IMR-90 (cell line): Measurements from ENCODE around the gene NPM1. TPM values are rescaled to one million over a fixed set of nuclear protein-coding genes. Genes with fewer than 3 reads are reported as not detected.

Experiments used
- ATAC-seq: fragments of 200-7000 bp; cut with Tn5 transposase; 2 replicates; pipeline ENCODE4 v1.9.1; 2020; ENCODE audit warnings: low read depth, mild to moderate bottlenecking, moderate library complexity
- BruUV-seq: library from RNA; stranded (reverse); fragments of 400-500 nt; replicated peaks from 2 replicates; lab custom pipeline; 2021; lab: Mats Ljungman, UMichigan
- CTCF ChIA-PET: fragments of 300-600 bp; formaldehyde crosslinking; extraction: SDS; loops from one replicate; lab custom pipeline; 2021; ENCODE audit warnings: antibody characterized with exemption; lab: Yijun Ruan, JAX
- POLR2A ChIA-PET: fragments of 300-600 bp; sonication (Branson Sonifier 250); formaldehyde crosslinking; loops from one replicate; lab custom pipeline; 2022; ENCODE audit warnings: antibody characterized with exemption; ENCODE audit not compliant: unreplicated experiment; lab: Charles Lee
- DNase-seq: peaks from one replicate; pipeline ENCODE4 v3.0.0; 2013
- H2AFZ ChIP-seq: replicated peaks from 2 replicates; pipeline ENCODE3; 2013; ENCODE audit warnings: low read length, mild to moderate bottlenecking; ENCODE audit not compliant: poor library complexity
- H2AK5ac ChIP-seq: 2 replicates; pipeline ENCODE4 v1.6.1; 2013; ENCODE audit warnings: low read depth, low read length, inconsistent platforms
- H2AK9ac ChIP-seq: replicated peaks from 2 replicates; pipeline ENCODE3; 2013; ENCODE audit warnings: mild to moderate bottlenecking, low read depth, low read length, moderate library complexity; ENCODE audit not compliant: poor library complexity
- H2BK120ac ChIP-seq: 2 replicates; pipeline ENCODE4 v1.6.1; 2013; ENCODE audit warnings: low read depth, low read length, inconsistent platforms
- H2BK15ac ChIP-seq: 3 replicates; pipeline ENCODE4 v1.6.1; 2013; ENCODE audit warnings: low read depth, low read length, inconsistent platforms
- H2BK20ac ChIP-seq: 2 replicates; pipeline ENCODE4 v1.6.1; 2013; ENCODE audit warnings: low read depth, mild to moderate bottlenecking, inconsistent platforms, low read length, moderate library complexity
- H2BK5ac ChIP-seq: 2 replicates; pipeline ENCODE4 v1.6.1; 2013; ENCODE audit warnings: mild to moderate bottlenecking, low read depth, low read length, inconsistent platforms; ENCODE audit not compliant: poor library complexity, severe bottlenecking
- H3K14ac ChIP-seq: replicated peaks from 2 replicates; pipeline ENCODE4 v1.6.1; 2013; ENCODE audit warnings: low read depth, low read length, inconsistent platforms
- H3K18ac ChIP-seq: 2 replicates; pipeline ENCODE4 v1.6.1; 2013; ENCODE audit warnings: low read depth, low read length, control low read depth
- H3K23ac ChIP-seq: 2 replicates; pipeline ENCODE4 v1.6.1; 2013; ENCODE audit warnings: low read depth, low read length, inconsistent platforms
- H3K27ac ChIP-seq: 2 replicates; pipeline ENCODE4 v1.5.1; 2013; ENCODE audit warnings: mild to moderate bottlenecking, control low read depth, low read length; ENCODE audit not compliant: insufficient read depth
- H3K27me3 ChIP-seq: 2 replicates; pipeline ENCODE4 v1.6.1; 2013; ENCODE audit warnings: low read length; ENCODE audit not compliant: control insufficient read depth, insufficient read depth
- H3K36me3 ChIP-seq: 2 replicates; pipeline ENCODE4 v1.6.1; 2013; ENCODE audit warnings: low read length, mixed read lengths; ENCODE audit not compliant: control insufficient read depth, insufficient read depth
- H3K4ac ChIP-seq: 2 replicates; pipeline ENCODE4 v1.6.1; 2013; ENCODE audit warnings: low read depth, low read length, inconsistent platforms
- H3K4me1 ChIP-seq: 2 replicates; pipeline ENCODE4 v1.6.1; 2013; ENCODE audit warnings: low read length, mixed read lengths; ENCODE audit not compliant: control insufficient read depth, insufficient read depth
- H3K4me2 ChIP-seq: 2 replicates; pipeline ENCODE4 v1.6.1; 2013; ENCODE audit warnings: low read depth, mild to moderate bottlenecking, control low read depth, low read length, moderate library complexity
- H3K4me3 ChIP-seq: 2 replicates; pipeline ENCODE4 v1.5.1; 2013; ENCODE audit warnings: low read depth, mild to moderate bottlenecking, control low read depth, low read length, moderate library complexity; ENCODE audit not compliant: insufficient read depth
- H3K56ac ChIP-seq: 2 replicates; pipeline ENCODE4 v1.6.1; 2013; ENCODE audit warnings: low read length, inconsistent platforms; ENCODE audit not compliant: insufficient read depth; ENCODE audit errors: extremely low read depth
- H3K79me1 ChIP-seq, 2 experiments: 2 replicates each; pipeline ENCODE4 v1.6.1; 2013; ENCODE audit warnings: low read length in 2 of 2, inconsistent platforms in 1 of 2, low read depth in 1 of 2
- H3K9ac ChIP-seq: 2 replicates; pipeline ENCODE4 v1.6.1; 2013; ENCODE audit warnings: low read depth, low read length, control low read depth
- H3K9me1 ChIP-seq: 2 replicates; pipeline ENCODE4 v1.6.1; 2013; ENCODE audit warnings: low read length, inconsistent platforms; ENCODE audit not compliant: insufficient read depth
- H3K9me3 ChIP-seq: 2 replicates; pipeline ENCODE4 v1.6.1; 2013; ENCODE audit warnings: low read length; ENCODE audit not compliant: control insufficient read depth, insufficient read depth
- H4K20me1 ChIP-seq: 2 replicates; pipeline ENCODE4 v1.6.1; 2013; ENCODE audit warnings: low read length, inconsistent platforms; ENCODE audit not compliant: insufficient read depth
- H4K5ac ChIP-seq: 2 replicates; pipeline ENCODE4 v1.6.1; 2013; ENCODE audit warnings: mild to moderate bottlenecking, low read depth, low read length, control low read depth
- H4K8ac ChIP-seq, 2 experiments: 2 replicates each; pipeline ENCODE4 v1.6.1; 2013; ENCODE audit warnings: low read depth in 2 of 2, low read length in 2 of 2, control low read depth in 1 of 2, inconsistent platforms in 1 of 2
- H4K91ac ChIP-seq: 2 replicates; pipeline ENCODE4 v1.6.1; 2013; ENCODE audit warnings: low read depth, low read length, inconsistent platforms; ENCODE audit not compliant: insufficient read depth
- BHLHE40 ChIP-seq: fragments of 150-350 bp; IDR thresholded peaks from 2 replicates; pipeline ENCODE4 v1.6.1; 2016; ENCODE audit warnings: mild to moderate bottlenecking, low read depth, low read length
- CEBPB ChIP-seq: IDR thresholded peaks from 2 replicates; pipeline ENCODE4 v1.6.1; 2012; ENCODE audit warnings: low read depth, low read length, improper control_type of control experiment
- CHD1 ChIP-seq: IDR thresholded peaks from 2 replicates; pipeline ENCODE4 v1.6.1; 2012; ENCODE audit warnings: low read depth, low read length, improper control_type of control experiment
- MAFK ChIP-seq: IDR thresholded peaks from 2 replicates; pipeline ENCODE4 v1.6.1; 2012; ENCODE audit warnings: low read depth, low read length, improper control_type of control experiment
- MAZ ChIP-seq: IDR thresholded peaks from 2 replicates; pipeline ENCODE4 v1.6.1; 2012; ENCODE audit warnings: low read depth, mild to moderate bottlenecking, low read length, improper control_type of control experiment, moderate library complexity, borderline replicate concordance
- MXI1 ChIP-seq: IDR thresholded peaks from 2 replicates; pipeline ENCODE4 v1.6.1; 2012; ENCODE audit warnings: low read depth, mild to moderate bottlenecking, low read length, moderate library complexity, borderline replicate concordance
- NFE2L2 ChIP-seq: fragments of 150-350 bp; IDR thresholded peaks from 2 replicates; pipeline ENCODE4 v1.6.1; 2016; ENCODE audit warnings: low read depth, mild to moderate bottlenecking, low read length
- POLR2A ChIP-seq: IDR thresholded peaks from 2 replicates; pipeline ENCODE4 v1.6.1; 2012; ENCODE audit warnings: mild to moderate bottlenecking, low read depth, low read length
- RAD21 ChIP-seq: IDR thresholded peaks from 2 replicates; pipeline ENCODE4 v1.6.1; 2012; ENCODE audit warnings: low read length, improper control_type of control experiment
- RCOR1 ChIP-seq: IDR thresholded peaks from 2 replicates; pipeline ENCODE4 v1.6.1; 2012; ENCODE audit warnings: mild to moderate bottlenecking, low read length, improper control_type of control experiment; ENCODE audit not compliant: insufficient replicate concordance
- RFX5 ChIP-seq: IDR thresholded peaks from 2 replicates; pipeline ENCODE4 v1.8.0; 2012; ENCODE audit warnings: low read depth, mild to moderate bottlenecking, low read length, moderate library complexity
- SMC3 ChIP-seq: fragments of 150-350 bp; IDR thresholded peaks from 2 replicates; pipeline ENCODE4 v1.6.1; 2016; ENCODE audit warnings: low read depth, mild to moderate bottlenecking, antibody characterized with exemption, low read length, moderate library complexity
- WGBS, 2 experiments: methylation state at CpG; one replicate each; pipeline versions ENCODE4 v1.1.5 to v1.1.7; 2013; ENCODE audit warnings: missing lambda C conversion rate in 2 of 2; ENCODE audit not compliant: insufficient read length in 1 of 2; ENCODE audit errors: extremely low coverage in 2 of 2; 5-methylcytosine and 5-hydroxymethylcytosine counted together
- dilution Hi-C: fragments of 300-500 bp; cut with HindIII; formaldehyde crosslinking; loops from one replicate; pipeline ENCODE4 v1.14.3; 2018; ENCODE audit warnings: low sequenced_read_pairs; ENCODE audit not compliant: unreplicated experiment
- in situ Hi-C: fragments of 300-500 bp; cut with MboI; formaldehyde crosslinking; loops from 3 replicates; pipeline ENCODE4 v1.14.3; 2019; ENCODE audit warnings: low sequenced_read_pairs, inconsistent platforms, mixed read lengths
- intact Hi-C: fragments of 100-400 bp; cut with micrococcal nuclease; formaldehyde crosslinking; loops from 2 replicates; pipeline ENCODE4 v1.10.0; 2022
- polyA plus RNA-seq, 3 experiments: library from polyadenylated mRNA; depleted of rRNA; stranded (reverse); fragments of >200 nt; gene quantifications; 2 replicates each; pipeline ENCODE4 v1.2.3, GENCODE V29; 2012; ENCODE audit warnings: low replicate concordance in 1 of 3
- total RNA-seq: library from RNA; depleted of rRNA; stranded (reverse); fragments of >200 nt; gene quantifications from 2 replicates; pipeline ENCODE4 v1.2.3, GENCODE V29; 2012
- TF ChIP-seq, protein P1 (sequence below): fragments of 150-350 bp; IDR thresholded peaks from 2 replicates; pipeline ENCODE4 v1.6.1; 2017; ENCODE audit warnings: mild to moderate bottlenecking, antibody characterized with exemption, low read length, low read depth
- TF ChIP-seq, protein P2 (sequence below): fragments of 150-350 bp; IDR thresholded peaks from 2 replicates; pipeline ENCODE4 v1.6.1; 2016; ENCODE audit warnings: low read depth, mild to moderate bottlenecking, low read length, moderate library complexity, borderline replicate concordance
- TF ChIP-seq, protein P3 (sequence below): conservative IDR thresholded peaks from 2 replicates; pipeline ENCODE4 v1.5.1; 2012; ENCODE audit warnings: mild to moderate bottlenecking, low read depth, low read length, improper control_type of control experiment

NPM1 gene
- total and polyA plus RNA-seq, 2 of the 4 experiments (the other 2 are of a cell fraction) = 856 to 929 TPM

DNA sequence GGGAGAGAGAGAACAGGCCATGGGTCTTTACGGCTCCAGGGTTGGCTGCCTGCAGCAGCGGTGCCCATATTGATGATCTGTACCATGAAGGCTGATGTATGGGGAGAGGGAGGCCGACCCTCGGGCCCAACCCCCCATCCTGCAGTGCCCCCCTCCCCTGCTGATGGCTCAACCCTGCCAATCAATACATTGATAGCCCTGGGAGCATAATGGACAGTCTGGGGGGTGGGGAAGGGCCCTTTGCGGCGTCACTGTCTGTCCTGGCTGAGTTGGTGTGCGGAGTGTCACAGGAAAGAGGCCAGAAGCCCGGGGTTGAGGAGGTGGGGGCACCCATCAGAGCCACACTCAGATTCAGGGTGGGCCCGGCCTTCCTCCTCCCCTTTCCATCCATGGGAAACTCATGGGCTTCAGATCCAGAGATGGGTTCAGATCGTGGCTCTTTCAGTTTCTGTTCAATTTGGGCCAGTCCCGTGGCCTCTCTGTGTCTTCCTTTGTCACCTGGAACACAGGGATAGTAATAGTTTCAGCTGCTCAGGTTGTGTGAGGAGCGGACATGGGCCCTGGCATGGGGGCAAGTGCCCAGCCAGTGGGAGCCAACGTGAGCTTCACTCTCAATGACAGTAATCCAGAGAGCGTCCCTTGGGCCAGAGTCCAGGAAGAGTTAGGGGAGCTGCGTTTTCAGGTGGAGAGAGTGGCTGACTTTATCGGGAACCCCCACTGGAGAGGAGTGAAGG is 41.3 kb downstream of the NPM1 start:
- H4K5ac ChIP-seq = no peak overlapping the region
- no peak overlapping the region for H3K4me3 ChIP-seq
- no peak overlapping the region for H3K23ac ChIP-seq
- H2BK5ac ChIP-seq = no peak overlapping the region
- in situ Hi-C loops = loop anchor here (25.0 kb wide), 1 partner anchor 433 kb away; no protein-coding TSS in a partner anchor
- no peak overlapping the region for H3K9ac ChIP-seq
- H2AFZ ChIP-seq = no peak overlapping the region
- CTCF ChIA-PET = no interaction called here
- H3K27me3 ChIP-seq = no peaks in the 10 kb centered on the region
- no peak overlapping the region for H2BK15ac ChIP-seq
- no peak overlapping the region for H3K56ac ChIP-seq
- H2AK5ac ChIP-seq = no peak overlapping the region
- no peak overlapping the region for H2BK20ac ChIP-seq
- no peaks in the 10 kb centered on the region for H3K9me3 ChIP-seq
- H3K4ac ChIP-seq = no peak overlapping the region
- no peak overlapping the region for H3K27ac ChIP-seq
- WGBS, 2 experiments = no CpG with 5 or more reads among the region's 16 CpGs
- TF ChIP-seq BHLHE40 (no peak), MXI1 (no peak), CEBPB (no peak), MAZ (no peak), RAD21 (no peak), RCOR1 (no peak), NFE2L2 (no peak), POLR2A (no peak), RFX5 (no peak), SMC3 (no peak), MAFK (no peak), CHD1 (no peak)
- TF ChIP-seq, protein P1, sequence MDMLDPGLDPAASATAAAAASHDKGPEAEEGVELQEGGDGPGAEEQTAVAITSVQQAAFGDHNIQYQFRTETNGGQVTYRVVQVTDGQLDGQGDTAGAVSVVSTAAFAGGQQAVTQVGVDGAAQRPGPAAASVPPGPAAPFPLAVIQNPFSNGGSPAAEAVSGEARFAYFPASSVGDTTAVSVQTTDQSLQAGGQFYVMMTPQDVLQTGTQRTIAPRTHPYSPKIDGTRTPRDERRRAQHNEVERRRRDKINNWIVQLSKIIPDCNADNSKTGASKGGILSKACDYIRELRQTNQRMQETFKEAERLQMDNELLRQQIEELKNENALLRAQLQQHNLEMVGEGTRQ = no peak
- TF ChIP-seq, protein P2, sequence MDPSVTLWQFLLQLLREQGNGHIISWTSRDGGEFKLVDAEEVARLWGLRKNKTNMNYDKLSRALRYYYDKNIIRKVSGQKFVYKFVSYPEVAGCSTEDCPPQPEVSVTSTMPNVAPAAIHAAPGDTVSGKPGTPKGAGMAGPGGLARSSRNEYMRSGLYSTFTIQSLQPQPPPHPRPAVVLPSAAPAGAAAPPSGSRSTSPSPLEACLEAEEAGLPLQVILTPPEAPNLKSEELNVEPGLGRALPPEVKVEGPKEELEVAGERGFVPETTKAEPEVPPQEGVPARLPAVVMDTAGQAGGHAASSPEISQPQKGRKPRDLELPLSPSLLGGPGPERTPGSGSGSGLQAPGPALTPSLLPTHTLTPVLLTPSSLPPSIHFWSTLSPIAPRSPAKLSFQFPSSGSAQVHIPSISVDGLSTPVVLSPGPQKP = no peak
- TF ChIP-seq, protein P3, sequence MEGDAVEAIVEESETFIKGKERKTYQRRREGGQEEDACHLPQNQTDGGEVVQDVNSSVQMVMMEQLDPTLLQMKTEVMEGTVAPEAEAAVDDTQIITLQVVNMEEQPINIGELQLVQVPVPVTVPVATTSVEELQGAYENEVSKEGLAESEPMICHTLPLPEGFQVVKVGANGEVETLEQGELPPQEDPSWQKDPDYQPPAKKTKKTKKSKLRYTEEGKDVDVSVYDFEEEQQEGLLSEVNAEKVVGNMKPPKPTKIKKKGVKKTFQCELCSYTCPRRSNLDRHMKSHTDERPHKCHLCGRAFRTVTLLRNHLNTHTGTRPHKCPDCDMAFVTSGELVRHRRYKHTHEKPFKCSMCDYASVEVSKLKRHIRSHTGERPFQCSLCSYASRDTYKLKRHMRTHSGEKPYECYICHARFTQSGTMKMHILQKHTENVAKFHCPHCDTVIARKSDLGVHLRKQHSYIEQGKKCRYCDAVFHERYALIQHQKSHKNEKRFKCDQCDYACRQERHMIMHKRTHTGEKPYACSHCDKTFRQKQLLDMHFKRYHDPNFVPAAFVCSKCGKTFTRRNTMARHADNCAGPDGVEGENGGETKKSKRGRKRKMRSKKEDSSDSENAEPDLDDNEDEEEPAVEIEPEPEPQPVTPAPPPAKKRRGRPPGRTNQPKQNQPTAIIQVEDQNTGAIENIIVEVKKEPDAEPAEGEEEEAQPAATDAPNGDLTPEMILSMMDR = no peak
- H3K36me3 ChIP-seq = no peaks in the 10 kb centered on the region
- no peak overlapping the region for H3K4me2 ChIP-seq
- H2AK9ac ChIP-seq = no peak overlapping the region
- H3K4me1 ChIP-seq = no peaks in the 10 kb centered on the region
- no peak overlapping the region for H4K8ac ChIP-seq
- no peak overlapping the region for H2BK120ac ChIP-seq
- no peak overlapping the region for H4K91ac ChIP-seq
- no peaks in the 10 kb centered on the region for H4K20me1 ChIP-seq
- intact Hi-C loops = no loop called here
- no peak overlapping the region for H3K18ac ChIP-seq
- DNase-seq (no peak), ATAC-seq (no peak)
- POLR2A ChIA-PET = no interaction called here
- no TSS peak for BruUV-seq
- dilution Hi-C loops = no loop called here
- H3K79me1 ChIP-seq = no peaks in the 10 kb centered on the region
- no peaks in the 10 kb centered on the region for H3K9me1 ChIP-seq
- no peak overlapping the region for H3K14ac ChIP-seq
